Dermis blood vessel endothelial cell (primary cell): Measurements from ENCODE around the gene TCHH. TPM values are rescaled to one million over a fixed set of nuclear protein-coding genes. Genes with fewer than 3 reads are reported as not detected.

Source experiments
- DNase-seq: peaks from one replicate; pipeline ENCODE4 v3.0.0; 2010
- total RNA-seq: library from RNA; depleted of rRNA; stranded (reverse); fragments of >200 nt; gene quantifications from 2 replicates; pipeline ENCODE4 v1.2.3, GENCODE V29; 2014

Gene TCHH
- total RNA-seq, 1 donor from 2014 or later, result 0.17 TPM

- DNase-seq, result no peak
Measured at GRCh38 chr1:152067150-152067549, 48.1 kb downstream of the TCHH start.

- DNase-seq, result no peak
Measured at GRCh38 chr1:152061952-152062351, 53.3 kb downstream of the TCHH start.

Other genes starting within 250 kb of the TCHH start
- 5.1 and 12.1 TPM in 2 replicates for gene THEM4, start 205.9 kb downstream of the TCHH start, total RNA-seq
- 148 and 239 TPM in 2 replicates for gene S100A10, start 121.6 kb downstream of the TCHH start, total RNA-seq
- gene S100A11, start 78.4 kb downstream of the TCHH start, total RNA-seq, result 12.3 and 24.6 TPM in 2 replicates
- gene TCHHL1, start 26.4 kb downstream of the TCHH start, total RNA-seq, result not detected in 2 replicates
- not detected in 2 replicates for gene RPTN, start 43.8 kb upstream of the TCHH start, total RNA-seq
- under 0.01 TPM in 1 of 2 replicates, not detected in the other for gene HRNR, start 108.7 kb upstream of the TCHH start, total RNA-seq
- gene FLG, start 209.8 kb upstream of the TCHH start, total RNA-seq, result under 0.01 and 0.05 TPM in 2 replicates
- not detected in 2 replicates for gene FLG2, start 244.6 kb upstream of the TCHH start, total RNA-seq